NCI-H146 treated with DMSO at 0.1 percent for 48 hours (cell line): ENCODE results near the gene NPR3.

Experiments
- DNase-seq: peaks from one replicate; lab custom pipeline; 2025; ENCODE audit not compliant: unreplicated experiment; lab: John Stamatoyannopoulos, UW

The NPR3 gene

DNA sequence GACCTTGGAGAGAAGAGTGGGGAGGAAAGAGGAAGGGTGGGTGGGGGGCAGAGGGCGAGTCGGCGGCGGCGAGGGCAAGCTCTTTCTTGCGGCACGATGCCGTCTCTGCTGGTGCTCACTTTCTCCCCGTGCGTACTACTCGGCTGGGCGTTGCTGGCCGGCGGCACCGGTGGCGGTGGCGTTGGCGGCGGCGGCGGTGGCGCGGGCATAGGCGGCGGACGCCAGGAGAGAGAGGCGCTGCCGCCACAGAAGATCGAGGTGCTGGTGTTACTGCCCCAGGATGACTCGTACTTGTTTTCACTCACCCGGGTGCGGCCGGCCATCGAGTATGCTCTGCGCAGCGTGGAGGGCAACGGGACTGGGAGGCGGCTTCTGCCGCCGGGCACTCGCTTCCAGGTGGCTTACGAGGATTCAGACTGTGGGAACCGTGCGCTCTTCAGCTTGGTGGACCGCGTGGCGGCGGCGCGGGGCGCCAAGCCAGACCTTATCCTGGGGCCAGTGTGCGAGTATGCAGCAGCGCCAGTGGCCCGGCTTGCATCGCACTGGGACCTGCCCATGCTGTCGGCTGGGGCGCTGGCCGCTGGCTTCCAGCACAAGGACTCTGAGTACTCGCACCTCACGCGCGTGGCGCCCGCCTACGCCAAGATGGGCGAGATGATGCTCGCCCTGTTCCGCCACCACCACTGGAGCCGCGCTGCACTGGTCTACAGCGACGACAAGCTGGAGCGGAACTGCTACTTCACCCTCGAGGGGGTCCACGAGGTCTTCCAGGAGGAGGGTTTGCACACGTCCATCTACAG lies 760 bp downstream of the NPR3 start:
- no peak for DNase-seq

DNA sequence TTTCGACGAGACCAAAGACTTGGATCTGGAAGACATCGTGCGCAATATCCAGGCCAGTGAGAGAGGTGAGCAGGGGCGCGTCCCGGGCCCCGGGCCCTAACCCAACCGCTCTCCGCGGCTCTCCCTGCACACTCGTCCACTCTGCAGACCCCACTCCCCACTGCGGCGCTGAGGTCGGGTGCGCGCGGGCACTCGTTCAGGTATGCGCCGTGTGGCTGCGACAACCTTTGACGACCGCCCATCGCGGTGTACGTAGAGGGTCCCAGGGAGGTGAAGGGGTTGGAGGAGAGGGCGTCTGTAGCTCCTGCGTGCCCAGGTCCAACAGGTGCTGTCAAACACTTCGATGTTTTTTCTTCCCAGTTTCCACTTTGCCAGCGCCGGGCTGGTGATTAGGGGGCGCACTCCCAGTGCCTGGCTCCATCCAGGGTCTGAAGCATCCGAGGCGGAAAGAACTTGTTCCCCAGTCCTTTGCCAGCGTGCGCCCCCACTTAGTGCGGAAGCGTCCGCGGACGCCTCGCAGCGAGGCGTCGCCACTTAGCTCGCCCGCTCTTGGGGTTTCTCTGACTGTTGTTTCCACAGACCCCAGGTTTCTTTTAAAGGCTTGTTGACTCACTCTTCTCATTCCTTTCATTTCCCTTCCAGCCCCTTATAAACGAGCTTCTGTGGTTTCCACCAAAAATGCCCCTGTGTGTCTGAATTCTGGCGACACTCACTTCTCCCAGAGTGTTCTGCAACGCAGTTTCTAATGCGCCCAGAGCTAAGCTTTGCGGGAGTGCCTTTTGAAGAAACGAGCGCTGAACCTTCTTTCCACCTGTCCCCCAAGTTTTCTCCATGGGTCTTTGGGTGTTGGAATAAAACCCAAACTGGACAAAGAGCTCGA lies 1.6 kb downstream of the NPR3 start:
- DNase-seq, result no peak

DNA sequence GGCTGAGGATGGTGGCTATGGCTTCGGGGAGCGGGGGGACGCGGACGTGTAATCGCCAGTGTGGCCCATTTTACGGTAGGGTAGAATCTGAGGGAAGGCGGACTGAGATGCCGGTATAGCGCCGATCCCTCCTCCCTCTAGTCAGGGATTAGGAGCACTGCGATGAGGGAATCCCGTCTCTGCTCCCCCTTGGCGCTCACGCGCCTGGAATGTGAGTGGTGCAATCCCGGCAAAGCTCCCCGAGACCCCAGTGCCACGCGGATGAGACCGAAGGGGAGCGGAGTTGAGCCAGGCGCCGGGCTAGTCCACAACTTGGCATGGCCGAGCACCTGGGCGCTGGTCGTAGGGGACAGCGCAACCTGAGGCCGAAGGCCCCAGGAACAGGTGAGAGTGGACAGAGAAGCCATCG lies 2.2 kb downstream of the NPR3 start:
- no peak for DNase-seq

DNA sequence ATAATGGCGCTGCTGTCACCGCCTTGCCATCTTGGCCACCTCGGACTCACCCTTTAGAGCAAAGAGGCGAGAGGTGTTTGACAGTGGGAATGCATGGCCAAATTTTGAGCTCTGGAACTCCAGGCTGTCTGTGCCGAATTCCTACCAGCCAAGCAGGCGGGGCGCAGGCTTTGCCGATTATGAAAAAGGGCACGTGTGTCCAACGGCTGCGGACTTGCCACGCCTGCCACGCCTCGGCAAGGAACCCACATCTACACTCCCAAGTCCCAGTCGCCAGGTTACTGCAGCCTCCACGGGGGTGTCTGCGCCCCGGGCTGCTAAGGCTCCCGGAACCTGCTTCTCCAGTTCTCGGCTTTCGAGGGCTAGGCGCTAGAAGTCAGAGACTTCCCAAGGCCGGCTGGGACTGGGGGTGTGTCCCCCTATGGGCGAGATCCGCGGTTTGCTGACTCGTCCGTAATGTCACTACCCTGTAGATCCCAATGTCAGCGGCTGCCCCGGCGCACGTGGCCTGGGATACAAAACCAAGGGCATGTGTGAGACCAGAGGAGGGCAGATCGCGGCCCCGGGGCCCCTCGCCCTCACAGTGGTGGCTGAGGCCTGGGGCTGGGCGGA lies 2.8 kb downstream of the NPR3 start:
- no peak for DNase-seq

DNA sequence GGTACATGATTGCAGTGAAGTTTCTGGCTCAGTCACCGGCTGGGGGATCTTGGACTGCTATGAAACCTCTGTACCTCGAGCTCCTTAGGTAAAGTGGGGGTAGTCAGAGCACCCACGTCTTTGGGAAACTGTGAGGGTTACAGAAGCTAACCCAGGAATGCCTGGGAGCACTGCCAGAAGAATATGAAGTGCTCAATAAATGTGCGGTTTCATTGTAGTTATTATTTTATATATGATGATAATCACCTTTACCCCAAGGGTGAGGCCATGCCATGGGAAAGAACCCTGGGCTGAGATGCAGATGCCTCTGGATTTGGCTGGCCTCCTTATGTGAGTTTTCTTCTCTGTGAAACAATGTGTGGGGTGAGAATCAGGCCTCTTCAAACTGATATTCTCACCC lies 3.7 kb downstream of the NPR3 start:
- no peak for DNase-seq

DNA sequence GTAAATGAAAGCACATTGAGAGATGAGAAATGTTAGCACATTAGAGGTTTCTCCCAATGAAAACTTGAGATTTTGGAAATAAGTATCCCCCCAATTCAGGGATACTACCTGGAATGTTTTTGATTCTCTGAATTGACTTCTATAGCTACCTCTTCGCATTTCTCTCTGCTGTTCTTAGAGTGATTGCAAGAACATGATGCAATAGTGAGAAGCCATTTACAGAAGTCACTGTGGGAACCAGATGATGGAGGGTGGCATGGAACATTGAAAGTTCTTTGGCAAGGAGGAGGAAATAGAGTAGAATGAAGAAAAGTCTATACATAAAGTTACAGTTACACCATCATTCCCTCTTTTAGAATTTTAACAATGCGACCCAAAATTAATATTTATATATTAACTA lies 9.2 kb downstream of the NPR3 start:
- no peak for DNase-seq

DNA sequence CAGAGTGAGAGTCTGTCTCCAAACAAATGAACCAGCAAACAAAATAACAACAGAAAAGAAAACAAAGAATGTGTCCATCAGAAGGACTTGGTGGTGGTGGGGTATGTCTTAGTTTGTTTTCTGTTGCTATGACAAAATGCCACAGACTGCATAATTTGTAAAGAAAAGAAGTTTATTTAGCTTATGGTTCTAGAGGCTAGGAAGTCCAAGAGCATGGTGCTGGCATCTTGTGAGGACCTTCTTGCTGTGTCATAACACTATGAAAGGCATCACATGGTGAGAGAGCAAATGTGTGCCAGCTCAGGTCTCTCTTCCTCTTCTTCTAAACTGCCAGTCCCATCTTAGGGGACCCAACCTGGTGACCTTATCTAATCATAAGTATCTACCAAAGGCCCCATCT lies 10.5 kb downstream of the NPR3 start:
- DNase-seq, result no peak

DNA sequence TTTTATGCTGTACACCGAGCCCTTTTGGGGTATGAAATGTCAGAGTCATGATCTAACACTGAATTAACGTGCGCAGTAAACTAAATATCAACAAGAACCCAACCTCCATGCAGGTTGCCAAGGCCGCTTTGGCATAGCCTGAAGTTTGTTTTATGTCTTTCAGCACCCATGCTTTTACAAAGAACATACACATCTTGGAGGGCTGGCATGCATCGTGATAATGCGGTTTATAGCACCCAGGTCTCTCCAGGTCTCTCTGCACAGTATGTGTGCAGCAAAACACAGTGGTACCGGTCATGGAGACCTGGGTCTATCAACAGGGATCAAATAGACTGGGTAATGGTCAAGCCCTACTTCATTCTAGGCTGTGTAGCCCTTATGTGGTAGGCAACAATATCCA lies 11.8 kb downstream of the NPR3 start:
- DNase-seq, result no peak

DNA sequence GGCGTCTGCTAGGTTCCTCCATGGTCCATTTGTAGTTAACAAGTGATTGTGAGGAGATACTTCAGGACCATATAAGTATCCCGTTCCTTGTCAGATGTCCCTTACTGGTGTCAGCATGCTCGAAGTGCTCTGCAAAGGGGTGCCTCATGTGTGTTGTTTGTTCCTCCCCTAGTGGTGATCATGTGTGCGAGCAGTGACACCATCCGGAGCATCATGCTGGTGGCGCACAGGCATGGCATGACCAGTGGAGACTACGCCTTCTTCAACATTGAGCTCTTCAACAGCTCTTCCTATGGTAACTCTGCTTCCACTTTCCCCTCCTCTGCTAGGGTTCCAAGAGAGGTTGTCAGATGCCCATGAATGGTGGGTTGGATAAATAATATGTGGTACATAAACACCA lies 13.4 kb downstream of the NPR3 start:
- no peak for DNase-seq

DNA sequence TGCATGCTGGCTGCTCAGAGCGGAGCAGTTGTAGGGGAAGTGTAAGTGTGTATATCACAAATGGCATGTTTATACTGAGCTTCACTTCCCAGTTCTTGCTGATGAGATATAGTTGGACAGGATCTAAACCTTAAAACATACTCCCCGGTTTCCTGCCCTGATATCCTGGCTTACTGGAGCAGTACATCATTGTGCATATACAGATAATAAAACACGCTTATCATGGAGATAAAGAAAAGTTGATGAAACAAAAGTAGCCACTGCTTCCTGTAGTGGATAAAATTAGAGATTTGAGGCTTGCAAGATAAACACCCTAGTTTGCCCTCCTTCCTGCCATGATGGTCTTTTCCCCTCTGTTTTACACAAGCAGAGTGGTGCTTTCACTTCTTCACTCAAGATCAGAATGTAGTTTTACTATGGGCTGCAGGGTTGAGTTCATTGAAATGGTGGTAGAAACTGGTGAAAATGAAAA lies 15.0 kb downstream of the NPR3 start:
- DNase-seq, result no peak

DNA sequence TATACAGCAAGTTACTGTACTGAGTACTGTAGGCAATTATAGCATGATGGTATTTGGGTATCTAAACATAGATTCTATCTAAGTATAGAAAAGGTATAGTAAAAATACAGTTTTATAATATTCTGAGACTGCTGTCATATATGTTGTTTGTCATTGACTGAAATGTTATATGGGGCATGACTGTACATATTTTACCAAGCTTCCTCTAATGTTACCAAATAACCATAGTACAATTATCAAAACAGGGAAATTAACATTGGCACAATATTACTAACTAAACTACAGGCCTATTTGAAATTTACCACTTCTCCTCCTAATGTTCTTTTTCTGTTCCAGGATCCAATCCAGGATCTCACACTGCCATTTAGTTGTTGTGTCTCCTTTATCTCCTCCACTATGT lies 18.5 kb downstream of the NPR3 start:
- no peak for DNase-seq

DNA sequence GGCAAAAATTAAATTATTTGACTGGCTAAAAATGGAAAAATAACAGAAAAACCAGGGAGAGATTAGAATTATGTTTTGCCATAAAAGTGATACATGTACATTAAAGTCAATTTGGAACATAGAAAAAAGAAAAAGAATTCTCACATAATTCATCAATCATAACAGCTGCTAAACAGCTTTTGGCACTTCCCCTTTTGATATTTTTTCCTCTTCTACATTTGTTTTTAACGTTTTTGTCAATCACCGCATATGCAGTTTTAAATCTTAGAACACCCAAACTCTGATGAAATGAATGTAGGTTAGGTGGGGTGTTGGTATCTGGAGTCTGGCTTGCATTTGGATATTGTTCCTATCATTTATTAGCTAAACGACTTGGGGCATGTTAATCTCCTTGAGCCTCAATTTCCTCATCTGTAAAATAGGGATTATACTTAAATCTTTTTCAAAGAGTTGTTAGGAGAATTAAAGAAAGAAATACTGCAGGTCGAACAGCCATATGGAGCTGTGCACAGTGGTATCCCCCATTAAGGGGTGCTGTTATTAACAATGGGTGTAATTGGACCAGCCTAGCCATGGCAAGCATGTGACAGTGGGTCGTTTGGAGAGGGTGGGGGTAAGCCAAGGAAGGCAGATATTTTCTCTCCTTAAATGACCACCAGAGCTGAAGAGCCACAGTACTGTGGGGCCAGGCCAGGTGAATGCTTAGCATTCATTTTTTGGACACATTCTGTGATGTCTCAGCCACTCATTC lies 22.6 kb downstream of the NPR3 start:
- no peak for DNase-seq

DNA sequence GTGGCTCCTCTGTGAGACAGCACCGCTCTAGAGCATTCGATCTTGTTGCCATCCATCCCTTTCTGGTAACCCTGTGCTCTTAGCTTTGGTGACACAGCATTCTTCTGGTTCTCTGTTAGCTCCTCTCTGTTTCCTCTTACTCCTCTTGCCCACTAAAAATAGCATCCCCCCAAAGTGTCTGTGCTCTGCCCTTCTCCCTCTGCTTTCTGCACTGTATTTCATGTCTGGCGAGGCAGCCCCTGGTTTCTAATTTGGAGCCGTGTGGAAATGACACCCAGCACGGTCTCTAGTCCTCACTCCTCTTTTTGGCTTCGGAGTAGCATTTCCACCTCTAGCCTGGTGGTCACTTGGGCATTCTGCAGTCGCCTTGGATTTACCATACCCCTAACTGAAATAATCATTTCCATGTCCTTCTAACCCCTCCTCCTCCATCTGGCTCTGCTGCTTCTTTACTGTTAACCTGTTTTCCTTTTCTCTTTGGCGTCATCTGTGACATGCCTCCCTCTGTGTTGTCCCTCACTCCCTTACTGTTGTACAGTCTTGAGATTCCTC lies 23.8 kb downstream of the NPR3 start:
- DNase-seq, result no peak

DNA sequence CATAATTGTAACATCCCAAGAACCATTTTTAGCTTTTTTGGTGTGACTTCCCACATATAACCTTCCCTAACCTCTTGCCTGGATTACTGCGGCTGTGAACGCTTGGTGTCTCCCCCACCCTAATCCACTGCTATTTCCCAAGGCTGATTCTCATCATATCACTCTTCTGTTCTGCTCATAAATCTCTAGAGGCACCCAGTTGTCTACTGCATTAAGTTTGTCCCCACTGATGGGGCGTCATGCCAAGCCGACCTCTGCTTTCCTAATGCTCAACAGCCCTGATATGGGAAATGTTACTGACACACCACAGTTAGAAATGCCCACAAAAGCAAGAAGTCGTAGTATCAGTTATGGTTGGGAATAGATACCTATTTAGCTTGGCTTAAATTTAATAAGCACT lies 24.4 kb downstream of the NPR3 start:
- DNase-seq, result no peak

DNA sequence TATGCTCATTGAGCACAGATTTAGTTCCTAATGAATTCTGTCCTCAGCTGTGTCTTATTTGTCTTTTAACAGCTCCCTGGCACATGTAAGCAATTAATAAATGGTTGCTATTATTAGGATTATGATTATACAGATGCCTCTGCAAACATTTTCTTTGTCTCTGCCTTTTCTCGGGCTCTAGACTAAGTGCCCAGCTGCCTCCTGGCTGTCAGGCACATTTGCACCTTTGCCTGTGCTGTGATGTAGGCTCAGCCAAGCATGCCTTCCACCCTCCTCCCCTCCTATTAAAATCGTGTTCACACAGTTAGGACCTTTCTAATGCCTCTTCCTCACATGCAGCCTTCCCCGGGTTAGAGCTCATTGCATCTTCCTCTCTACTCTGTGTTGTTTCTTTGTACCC lies 25.7 kb downstream of the NPR3 start:
- no peak for DNase-seq

DNA sequence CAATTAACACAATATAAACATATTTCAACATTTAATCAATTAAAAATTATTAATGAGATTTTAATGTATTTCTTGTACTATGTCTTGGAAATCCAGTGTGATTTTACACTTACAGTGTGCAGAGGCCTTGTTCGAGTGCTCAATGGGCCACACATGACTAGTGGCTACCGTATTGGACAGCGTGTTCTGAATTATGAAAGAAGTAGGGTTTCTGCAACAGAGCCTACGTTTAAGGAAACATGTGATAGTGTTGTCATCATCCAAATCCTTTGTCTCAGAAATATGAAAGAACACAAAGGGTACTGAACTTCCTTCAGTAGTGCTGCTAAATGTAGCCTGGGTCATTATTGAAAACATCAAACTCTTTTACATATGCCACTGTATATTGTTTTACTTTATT lies 29.5 kb downstream of the NPR3 start:
- DNase-seq, result no peak

DNA sequence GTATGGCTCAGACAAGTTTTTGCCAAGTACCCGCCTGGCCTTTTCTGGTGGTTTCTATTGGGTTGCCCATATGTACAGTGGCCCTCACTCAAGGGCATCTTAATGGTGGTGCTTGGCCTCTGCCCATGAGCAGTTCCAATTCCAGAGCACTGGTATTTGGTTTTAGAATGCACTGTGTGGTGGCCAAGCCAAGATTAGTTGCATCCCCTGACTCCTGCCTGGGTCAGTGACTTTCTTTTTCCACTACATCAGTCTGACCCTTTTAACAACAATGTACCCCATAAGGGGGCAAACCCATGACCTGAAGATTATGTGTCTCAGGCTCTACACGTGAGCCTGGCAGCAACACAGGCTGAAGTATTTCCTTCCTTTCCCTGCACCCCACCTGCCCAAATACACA lies 34.2 kb downstream of the NPR3 start:
- no peak for DNase-seq

DNA sequence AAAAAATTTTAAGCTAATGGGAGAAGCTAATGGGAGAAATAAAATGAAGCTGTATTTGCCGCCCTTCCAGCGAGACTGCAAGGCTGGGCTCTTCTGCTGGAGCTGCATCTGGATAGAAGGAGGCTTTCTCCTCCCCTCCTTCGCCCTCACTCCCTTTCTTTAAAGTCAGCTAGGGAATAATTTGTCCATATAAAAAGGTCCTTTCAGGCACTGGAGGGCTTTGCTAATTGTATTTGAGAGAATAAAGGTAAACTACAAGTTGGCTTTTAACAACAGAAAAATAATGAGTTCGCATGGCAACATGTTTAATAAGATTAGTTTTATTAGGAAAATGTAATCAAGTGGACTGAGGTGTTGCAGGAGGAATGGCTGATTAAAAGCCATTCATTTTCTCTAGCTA lies 41.3 kb downstream of the NPR3 start:
- no peak for DNase-seq

DNA sequence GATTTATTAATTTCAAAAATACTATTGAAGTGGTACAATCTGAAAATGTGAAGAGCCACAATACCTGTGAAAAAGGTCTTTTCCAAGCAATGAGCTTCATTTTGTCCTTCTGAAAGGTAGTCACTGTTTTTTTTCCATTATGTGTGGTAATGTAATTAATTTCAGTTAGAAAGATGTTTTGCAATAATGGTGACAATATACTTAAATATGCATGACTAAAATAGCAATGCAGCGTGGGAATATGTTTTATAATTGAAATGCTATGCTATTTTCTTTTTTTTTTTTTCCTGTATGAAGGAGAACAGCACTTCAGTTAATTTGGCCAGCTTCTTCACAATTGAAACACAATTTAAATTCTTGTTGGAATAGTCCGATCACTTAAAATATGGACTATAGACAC lies 41.9 kb downstream of the NPR3 start:
- no peak for DNase-seq

DNA sequence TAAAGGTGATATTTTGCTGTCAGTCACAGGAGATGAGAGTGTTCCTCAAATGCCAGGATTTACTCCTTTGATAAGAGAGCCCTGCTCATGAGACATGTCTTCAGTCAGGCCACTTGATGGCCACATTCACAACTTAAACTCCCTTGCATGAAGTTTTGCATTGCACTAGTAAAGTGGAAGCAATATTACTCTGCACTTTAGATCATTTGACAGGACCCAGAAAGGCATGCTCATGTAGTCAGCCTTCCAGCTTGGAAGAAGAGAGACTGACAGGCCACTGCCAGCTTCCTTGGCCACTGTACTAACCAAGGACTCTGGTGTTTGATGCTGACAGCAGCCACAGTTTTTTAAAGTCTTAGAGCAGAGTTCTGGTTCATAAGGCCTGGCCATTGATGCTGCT lies 42.6 kb downstream of the NPR3 start:
- DNase-seq, result no peak

DNA sequence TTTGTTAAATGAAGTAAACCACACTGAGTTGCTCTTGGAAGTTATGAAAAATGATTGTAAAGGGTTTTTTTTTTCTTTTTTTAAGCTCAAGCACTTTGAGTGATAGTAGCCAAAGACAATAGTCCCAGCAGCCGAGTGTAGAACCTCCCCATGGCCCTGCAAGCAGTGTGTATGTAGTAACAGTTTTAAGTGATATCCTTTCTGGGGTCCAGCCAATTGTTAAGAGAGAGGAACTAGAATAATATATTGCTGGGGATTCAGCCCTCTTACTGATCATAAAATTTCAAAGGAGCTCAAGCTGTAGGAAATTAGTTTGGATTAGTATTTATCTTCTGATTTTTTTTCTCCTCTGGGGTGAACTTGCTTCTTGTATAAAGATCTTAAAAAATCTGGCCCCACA lies 43.2 kb downstream of the NPR3 start:
- DNase-seq, result no peak
